GM10266 (cell line): Measurements from ENCODE around the gene STXBP4.

Experiments used
- DNase-seq: peaks from one replicate; pipeline ENCODE4 v3.0.0; 2012; ENCODE audit errors: extremely low spot score
- TF ChIP-seq, protein P1 (sequence below): IDR thresholded peaks from 2 replicates; pipeline ENCODE4 v1.5.1; 2012; ENCODE audit warnings: mild to moderate bottlenecking, low read depth; ENCODE audit not compliant: control insufficient read depth, insufficient read depth; ENCODE audit errors: missing control alignments

The STXBP4 gene

DNA sequence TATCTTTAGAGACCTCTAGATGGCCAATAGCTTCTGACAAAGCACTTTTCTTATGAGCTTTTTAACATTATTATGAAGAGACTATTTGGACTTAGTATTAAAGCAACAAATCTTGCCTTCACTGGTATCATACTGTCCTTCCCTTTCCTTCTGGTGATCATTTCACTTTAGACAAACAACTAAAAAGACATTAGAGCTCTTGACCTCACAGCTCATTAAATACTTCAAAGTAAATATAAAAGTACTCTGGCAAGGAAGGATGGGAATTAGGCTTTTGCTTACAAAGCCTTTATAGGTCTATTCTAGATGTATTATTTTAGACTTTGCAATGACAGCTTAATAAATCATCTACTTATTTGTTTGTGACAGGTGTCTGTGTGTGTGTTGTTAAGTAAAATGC is 11.1 kb downstream of the STXBP4 start:
- TF ChIP-seq, protein P1, sequence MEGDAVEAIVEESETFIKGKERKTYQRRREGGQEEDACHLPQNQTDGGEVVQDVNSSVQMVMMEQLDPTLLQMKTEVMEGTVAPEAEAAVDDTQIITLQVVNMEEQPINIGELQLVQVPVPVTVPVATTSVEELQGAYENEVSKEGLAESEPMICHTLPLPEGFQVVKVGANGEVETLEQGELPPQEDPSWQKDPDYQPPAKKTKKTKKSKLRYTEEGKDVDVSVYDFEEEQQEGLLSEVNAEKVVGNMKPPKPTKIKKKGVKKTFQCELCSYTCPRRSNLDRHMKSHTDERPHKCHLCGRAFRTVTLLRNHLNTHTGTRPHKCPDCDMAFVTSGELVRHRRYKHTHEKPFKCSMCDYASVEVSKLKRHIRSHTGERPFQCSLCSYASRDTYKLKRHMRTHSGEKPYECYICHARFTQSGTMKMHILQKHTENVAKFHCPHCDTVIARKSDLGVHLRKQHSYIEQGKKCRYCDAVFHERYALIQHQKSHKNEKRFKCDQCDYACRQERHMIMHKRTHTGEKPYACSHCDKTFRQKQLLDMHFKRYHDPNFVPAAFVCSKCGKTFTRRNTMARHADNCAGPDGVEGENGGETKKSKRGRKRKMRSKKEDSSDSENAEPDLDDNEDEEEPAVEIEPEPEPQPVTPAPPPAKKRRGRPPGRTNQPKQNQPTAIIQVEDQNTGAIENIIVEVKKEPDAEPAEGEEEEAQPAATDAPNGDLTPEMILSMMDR = no peak
- no peak for DNase-seq

DNA sequence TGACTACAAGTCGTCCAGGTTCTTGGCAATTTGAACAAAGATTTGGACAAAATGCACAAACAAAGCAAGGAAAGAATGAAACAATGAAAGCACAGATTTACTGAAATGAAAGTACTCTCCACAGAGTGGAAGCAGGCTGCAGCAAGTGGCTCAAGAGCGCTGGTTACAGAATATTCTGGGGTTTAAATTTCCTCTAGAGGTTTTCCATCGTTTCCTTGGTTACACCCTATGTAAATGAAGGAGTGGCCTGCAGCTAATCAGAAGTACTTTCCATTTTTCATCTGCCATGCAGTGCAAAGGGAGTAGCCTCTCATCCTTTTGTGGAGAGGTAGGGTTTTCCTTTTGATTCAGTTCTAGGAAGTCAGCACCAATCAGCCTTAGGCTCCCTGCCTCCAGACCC is 11.8 kb downstream of the STXBP4 start:
- no peak for DNase-seq
- TF ChIP-seq, protein P1 = no peak

DNA sequence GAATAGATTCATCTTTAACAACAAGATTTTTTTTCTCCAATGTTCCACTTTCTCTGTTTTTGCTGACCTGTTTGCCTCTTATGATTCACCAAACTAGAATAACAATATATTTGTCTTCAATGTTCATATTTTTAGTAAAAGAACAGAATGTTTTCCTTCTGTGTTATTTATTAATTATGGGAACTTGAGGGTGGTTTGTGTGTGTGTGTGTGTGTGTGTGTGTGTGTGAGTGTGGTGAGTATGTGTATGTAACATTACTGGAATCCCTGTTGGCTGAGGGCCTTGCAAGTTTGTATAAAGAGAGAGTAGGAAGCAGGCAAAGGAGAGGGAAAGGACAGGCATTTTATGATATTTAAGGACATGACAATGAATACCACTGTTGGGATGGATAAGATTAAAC is 13.8 kb downstream of the STXBP4 start:
- DNase-seq = no peak
- TF ChIP-seq, protein P1 = no peak

DNA sequence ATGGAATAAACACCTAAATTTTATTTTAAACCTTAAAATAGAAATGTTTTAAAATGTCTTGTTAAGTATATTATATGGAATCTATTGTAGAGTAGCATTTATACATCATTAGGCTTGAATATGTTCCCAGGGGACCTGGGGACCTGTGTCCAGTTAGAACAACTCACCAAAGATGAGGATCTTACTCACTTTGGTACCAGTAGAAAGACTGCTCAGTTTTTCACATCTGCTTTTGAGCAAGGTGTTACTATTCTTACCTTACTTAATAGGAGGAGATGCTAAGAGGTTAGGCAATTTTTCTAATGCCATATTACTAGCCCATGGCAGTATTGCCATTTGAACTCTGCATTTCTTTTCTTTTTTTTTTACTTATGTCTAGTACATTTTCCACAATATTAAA is 14.7 kb downstream of the STXBP4 start:
- TF ChIP-seq, protein P1 = no peak

DNA sequence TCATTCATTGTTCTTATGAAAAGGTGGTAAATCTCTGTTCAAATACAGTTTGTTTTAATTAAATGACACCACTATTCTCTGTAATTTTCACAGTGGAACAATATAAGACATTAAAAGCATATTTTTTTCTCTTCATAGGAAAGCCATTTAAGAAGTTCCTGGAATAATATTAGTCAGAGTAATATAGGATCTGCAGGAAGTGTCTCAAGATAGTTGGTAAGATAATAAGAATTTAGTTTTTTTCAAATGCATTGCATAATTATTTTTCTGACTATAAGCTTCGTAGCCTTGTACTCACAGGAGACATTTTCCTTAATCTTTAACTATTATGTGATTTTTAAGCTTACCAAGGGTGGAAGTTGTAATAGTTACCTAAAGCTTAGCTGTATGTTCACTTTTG is 16.9 kb downstream of the STXBP4 start:
- TF ChIP-seq, protein P1 = no peak
- no peak for DNase-seq

More for the DNA sequence above, 14.7 kb downstream of the STXBP4 start:
- no peak for DNase-seq

DNA sequence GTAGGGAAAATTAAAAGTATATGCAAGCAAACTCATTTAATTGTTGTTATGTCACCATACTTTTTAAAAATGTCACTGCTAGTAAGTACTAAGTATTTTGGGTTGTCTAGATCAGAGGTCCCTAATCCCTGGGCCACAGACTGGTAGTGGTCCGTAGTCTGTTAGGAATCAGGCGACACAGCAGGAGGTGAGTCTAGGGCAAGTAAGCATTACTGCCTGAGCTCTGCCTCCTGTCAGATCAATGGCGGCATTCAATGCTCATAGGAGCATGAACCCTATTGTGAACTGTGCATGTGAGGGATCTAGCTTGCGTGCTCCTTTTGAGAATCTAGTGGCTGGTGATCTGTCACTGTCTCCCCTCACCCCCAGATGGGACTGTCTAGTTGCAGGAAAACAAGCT is 21.6 kb downstream of the STXBP4 start:
- TF ChIP-seq, protein P1 = no peak
- DNase-seq = no peak

DNA sequence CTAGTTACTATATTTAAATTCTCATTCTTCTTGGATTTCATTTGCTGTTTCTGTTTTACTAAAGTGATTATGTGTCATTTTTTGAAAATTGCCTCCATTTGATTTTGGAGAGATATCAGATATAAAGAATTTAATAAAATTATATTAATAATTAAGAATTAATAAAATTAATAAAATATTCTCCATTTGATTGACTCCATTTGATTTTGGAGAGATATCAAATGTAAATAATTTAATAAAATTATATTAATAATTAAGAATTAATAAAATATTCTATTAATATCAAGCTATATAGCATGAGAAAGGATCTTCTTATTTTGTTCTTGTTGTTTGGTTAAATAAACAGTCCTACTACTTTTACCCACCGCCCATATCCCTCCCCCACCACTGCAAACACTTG is 23.0 kb downstream of the STXBP4 start:
- TF ChIP-seq, protein P1 = no peak
- no peak for DNase-seq
